ENCODE data around the gene MYLK4. TPM values are rescaled to one million over a fixed set of nuclear protein-coding genes. Genes with fewer than 3 reads are reported as not detected.

The MYLK4 gene
- total RNA-seq, 2 experiments from 2014 or later = 0.13 to 0.26 TPM

DNA sequence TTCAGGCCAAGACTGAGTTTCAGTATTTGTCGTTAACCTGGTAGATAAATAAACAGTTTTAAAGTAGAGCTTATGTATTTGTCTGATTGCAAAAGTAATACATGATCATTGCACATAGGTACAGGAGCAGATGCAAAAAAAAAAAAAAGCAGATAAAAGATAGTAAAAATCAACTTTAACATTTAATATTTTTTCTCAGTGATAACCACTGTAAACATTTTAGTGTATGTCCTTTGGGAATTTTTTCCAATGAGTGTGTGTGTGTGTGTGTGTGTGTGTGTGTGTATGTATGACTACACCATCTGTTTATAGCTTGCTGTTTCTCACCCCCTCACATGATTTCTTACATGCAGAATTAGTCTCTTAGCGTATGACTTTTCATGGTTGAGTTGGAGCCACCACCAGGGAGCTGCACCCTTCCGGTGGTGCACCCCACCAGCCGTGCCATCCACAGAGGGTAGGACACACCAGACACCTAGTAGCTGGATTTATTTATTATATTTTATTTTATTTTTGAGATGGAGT is 40.8 kb upstream of the MYLK4 start:
- POLR2A ChIA-PET = interaction anchor here (0.8 to 1.5 kb wide), 4 partner anchors 26 to 198 kb away, joined by 4 to 10 read pairs (median 4); partner anchors contain the start of genes SERPINB1 and WRNIP1
- peaks cover 32% of the 10 kb centered on the region for H3K4me1 Mint-ChIP-seq (ENCODE audit: low read depth)
- H3K4me3 Mint-ChIP-seq = no peak overlapping the region
- ATAC-seq (no peak), DNase-seq (no peak)
- H3K27ac Mint-ChIP-seq = peak overlapping the region; percentile 47
- no peaks in the 10 kb centered on the region for H3K9me3 Mint-ChIP-seq (ENCODE audit: insufficient read depth)
- no peaks in the 10 kb centered on the region for H3K27me3 Mint-ChIP-seq (ENCODE audit: low read depth)
- CTCF ChIA-PET = interaction anchor here (0.6 to 2.8 kb wide), 56 partner anchors 9 to 272 kb away, joined by 3 to 79 read pairs (median 6); partner anchors contain the start of genes NQO2, SERPINB1 and SERPINB6
- H3K36me3 Mint-ChIP-seq (ENCODE audit: low read depth) = peaks cover 11% of the 10 kb centered on the region

DNA sequence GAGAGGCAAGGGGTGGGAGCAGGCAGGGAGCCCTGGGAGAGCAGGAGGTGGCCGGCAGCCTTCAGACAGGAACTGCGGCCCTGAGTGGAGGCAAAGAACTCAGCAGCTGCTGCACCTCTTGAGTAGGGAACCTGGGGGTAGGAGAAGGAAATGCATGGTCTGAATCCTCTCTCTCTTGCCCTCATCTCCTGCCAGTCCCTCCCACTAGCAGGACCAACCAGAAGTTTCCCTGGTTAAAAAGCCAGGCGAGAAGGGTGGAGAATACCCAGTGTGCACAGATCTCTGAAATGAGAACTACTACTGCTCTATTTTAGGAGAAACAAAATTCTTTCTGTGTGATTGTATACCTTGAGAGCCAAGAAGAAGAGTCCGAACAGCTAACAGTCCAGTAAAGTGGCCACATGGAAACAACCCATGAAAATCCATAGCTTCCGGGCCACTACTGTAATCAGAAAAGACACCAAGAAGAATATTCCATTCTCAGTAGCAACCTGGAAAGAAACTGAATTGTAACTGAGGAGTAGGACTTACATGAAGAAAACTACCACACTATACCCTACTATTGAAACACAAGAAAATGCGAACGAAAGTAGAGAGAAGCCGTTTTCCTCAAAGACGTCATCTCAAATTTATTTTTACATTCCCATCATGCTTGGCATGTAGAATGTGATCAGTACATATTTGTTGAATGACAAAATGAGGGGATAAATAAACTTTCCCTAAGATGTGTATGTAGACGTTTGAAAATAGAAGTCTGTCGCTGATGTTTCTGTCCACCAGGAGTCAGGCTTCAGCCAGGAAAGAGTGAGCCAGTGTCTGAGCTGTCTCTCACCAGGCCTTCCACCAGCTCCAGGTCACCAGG is 40.1 kb upstream of the MYLK4 start:
- peak; percentile 76 for ATAC-seq
- Mint-ChIP-seq H3K4me3 (no peak overlapping the region), H3K27me3 (ENCODE audit: low read depth) (no peaks in the 10 kb centered on the region), H3K9me3 (ENCODE audit: insufficient read depth) (no peaks in the 10 kb centered on the region), H3K4me1 (ENCODE audit: low read depth) (peaks cover 31% of the 10 kb centered on the region), H3K36me3 (ENCODE audit: low read depth) (peaks cover 18% of the 10 kb centered on the region), H3K27ac (peak overlapping the region; percentile 47)
- ChIA-PET POLR2A (interaction anchor here (0.8 to 1.5 kb wide), 4 partner anchors 26 to 199 kb away, joined by 4 to 10 read pairs (median 4); partner anchors contain the start of genes SERPINB1 and WRNIP1), CTCF (interaction anchor here (0.6 to 2.8 kb wide), 57 partner anchors 8 to 273 kb away, joined by 3 to 79 read pairs (median 6); partner anchors contain the start of genes NQO2, SERPINB1 and SERPINB6)
- peak; percentile 74 for DNase-seq

DNA sequence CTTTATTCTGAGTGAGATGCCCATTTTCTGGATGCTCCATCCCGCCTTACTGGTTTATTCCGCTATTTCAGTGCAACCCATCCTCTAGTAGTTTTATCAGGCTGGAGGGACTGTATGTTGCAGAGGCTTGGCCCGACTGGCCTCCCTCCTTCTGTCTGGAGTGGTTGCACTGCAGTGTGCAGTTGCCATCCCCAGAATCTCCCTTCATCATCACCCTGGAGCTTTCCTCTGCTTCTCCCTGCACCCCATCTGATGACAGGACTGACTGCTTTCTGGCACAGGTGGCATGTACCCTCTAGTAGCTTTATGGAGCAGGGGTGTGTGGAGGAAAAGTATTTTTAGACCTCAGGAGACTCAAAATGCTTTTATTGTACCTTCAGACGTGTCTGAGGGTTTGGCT is 35.5 kb upstream of the MYLK4 start:
- Mint-ChIP-seq H3K9me3 (ENCODE audit: insufficient read depth) (no peaks in the 10 kb centered on the region), H3K27me3 (ENCODE audit: low read depth) (no peaks in the 10 kb centered on the region), H3K4me1 (ENCODE audit: low read depth) (peaks cover 6% of the 10 kb centered on the region), H3K27ac (no peak overlapping the region), H3K36me3 (ENCODE audit: low read depth) (peaks cover 37% of the 10 kb centered on the region), H3K4me3 (no peak overlapping the region)
- POLR2A ChIA-PET = no interaction called here
- CTCF ChIA-PET = no interaction called here
- DNase-seq = no peak
- ATAC-seq = no peak

DNA sequence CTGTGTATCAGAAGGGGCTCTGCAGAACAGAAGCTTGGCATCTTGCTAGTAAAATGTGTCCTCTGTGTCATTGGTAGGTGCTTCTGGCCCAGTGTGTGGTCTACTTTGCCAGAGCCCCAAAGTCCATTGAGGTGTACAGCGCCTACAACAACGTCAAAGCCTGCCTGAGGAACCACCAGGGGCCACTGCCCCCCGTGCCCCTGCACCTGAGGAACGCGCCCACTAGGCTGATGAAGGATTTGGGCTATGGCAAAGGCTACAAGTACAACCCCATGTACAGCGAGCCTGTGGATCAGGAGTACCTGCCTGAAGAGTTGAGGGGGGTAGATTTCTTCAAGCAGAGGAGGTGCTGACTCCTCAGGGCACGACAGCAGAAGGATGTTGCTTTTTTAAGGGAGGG is 34.2 kb upstream of the MYLK4 start:
- H3K36me3 Mint-ChIP-seq (ENCODE audit: low read depth) = peaks cover 39% of the 10 kb centered on the region
- ChIA-PET POLR2A (no interaction called here), CTCF (interaction anchor here (1.4 to 1.8 kb wide), 2 partner anchors 16 to 18 kb away, joined by 5 to 6 read pairs; no protein-coding TSS in a partner anchor)
- no peak overlapping the region for H3K27ac Mint-ChIP-seq
- no peak overlapping the region for H3K4me3 Mint-ChIP-seq
- no peak for ATAC-seq
- no peaks in the 10 kb centered on the region for H3K9me3 Mint-ChIP-seq (ENCODE audit: insufficient read depth)
- H3K27me3 Mint-ChIP-seq (ENCODE audit: low read depth) = no peaks in the 10 kb centered on the region
- DNase-seq = no peak
- peaks cover 4% of the 10 kb centered on the region for H3K4me1 Mint-ChIP-seq (ENCODE audit: low read depth)

DNA sequence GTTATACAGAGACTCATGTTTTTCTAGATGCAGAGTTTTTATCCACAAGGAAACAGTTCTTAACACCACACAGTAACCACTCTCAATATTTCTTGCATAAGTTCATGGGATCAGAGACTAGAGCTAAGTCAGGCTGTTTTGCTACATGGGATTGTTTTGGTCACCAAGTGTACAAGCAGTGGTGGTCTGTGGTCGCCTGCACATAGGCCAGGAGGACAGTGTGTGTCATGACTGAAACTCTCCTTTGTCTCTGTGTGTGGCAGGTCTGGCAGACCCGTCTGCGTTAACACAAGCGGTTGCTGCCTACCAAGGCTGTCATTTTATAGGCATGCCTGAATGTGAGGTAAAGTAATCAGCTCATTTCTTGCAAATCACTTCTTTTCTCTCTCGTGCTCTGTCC is 33.3 kb upstream of the MYLK4 start:
- Mint-ChIP-seq H3K27ac (no peak overlapping the region), H3K36me3 (ENCODE audit: low read depth) (peaks cover 40% of the 10 kb centered on the region), H3K9me3 (ENCODE audit: insufficient read depth) (no peaks in the 10 kb centered on the region), H3K4me3 (no peak overlapping the region), H3K4me1 (ENCODE audit: low read depth) (peaks cover 4% of the 10 kb centered on the region), H3K27me3 (ENCODE audit: low read depth) (no peaks in the 10 kb centered on the region)
- ChIA-PET POLR2A (no interaction called here), CTCF (interaction anchor here (1.0 to 2.4 kb wide), 10 partner anchors 7 to 168 kb away, joined by 3 to 7 read pairs (median 4); partner anchors contain the start of gene WRNIP1)
- DNase-seq (no peak), ATAC-seq (no peak)

DNA sequence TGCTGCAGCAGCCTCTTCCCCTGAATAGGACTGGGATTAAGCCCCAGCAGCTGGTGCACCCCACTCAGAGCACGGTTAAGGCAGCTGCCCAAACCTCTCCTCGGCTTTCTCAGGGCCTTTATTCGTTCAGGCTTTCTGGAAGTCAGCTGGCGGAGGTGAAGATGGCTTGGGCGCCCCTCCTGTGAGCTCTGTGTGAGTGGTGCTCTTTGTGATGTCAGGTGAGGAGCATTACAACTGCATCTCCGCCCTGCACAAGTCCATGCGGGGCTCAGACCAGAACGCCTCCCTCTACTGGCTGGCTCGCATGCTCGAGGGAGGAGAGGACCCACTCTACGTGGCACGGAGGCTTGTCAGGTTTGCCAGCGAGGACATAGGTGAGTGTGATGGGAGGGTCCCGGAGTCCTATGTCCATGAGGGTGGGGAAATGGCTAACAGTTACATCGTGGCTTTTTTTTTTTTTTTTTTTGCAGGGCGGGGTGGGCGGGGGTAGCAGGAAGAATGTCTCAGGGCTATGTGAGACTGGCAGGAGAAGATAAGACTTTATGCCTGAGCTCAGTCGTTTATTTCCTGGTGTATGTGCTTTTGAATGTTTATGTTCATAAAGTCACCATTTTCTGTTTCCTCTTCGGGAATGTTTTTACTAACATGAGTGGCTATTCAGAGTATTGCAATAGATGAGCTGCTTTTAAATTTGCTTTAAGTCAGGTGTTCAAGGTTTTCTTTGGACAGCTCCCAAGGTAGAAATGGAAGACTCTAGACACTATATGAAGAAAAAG is 32.7 kb upstream of the MYLK4 start:
- Mint-ChIP-seq H3K4me1 (ENCODE audit: low read depth) (peaks cover 4% of the 10 kb centered on the region), H3K9me3 (ENCODE audit: insufficient read depth) (no peaks in the 10 kb centered on the region), H3K4me3 (no peak overlapping the region), H3K27ac (no peak overlapping the region), H3K36me3 (ENCODE audit: low read depth) (peaks cover 45% of the 10 kb centered on the region), H3K27me3 (ENCODE audit: low read depth) (no peaks in the 10 kb centered on the region)
- ATAC-seq = no peak
- ChIA-PET POLR2A (interaction anchor here (1.0 kb wide), 1 partner anchor 17 kb away, joined by 5 read pairs; no protein-coding TSS in a partner anchor), CTCF (interaction anchor here (0.6 to 2.4 kb wide), 11 partner anchors 8 to 169 kb away, joined by 3 to 7 read pairs (median 4); partner anchors contain the start of gene WRNIP1)
- no peak for DNase-seq

DNA sequence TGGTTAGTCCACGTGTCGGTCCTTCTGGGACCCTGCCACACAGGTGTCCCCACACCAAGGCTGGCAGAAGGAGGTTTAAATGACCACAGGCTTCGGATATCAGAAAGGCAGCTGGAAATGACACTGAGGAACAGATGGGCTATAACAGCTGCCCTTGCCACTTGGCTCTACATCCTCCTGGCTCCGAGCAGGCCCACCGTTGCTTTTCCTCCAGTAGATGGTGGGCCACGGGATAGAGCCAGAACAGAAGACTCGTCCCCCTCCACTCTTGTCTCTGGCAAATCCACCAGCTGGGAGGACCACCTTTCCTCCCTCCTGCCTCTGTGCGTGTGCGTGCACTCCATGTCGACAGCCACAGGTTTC is 32.1 kb upstream of the MYLK4 start:
- H3K27me3 Mint-ChIP-seq (ENCODE audit: low read depth) = no peaks in the 10 kb centered on the region
- DNase-seq (no peak), ATAC-seq (no peak)
- no peak overlapping the region for H3K27ac Mint-ChIP-seq
- H3K4me1 Mint-ChIP-seq (ENCODE audit: low read depth) = peaks cover 4% of the 10 kb centered on the region
- H3K4me3 Mint-ChIP-seq = no peak overlapping the region
- ChIA-PET POLR2A (interaction anchor here (0.8 to 1.0 kb wide), 2 partner anchors 16 to 80 kb away, joined by 3 to 5 read pairs; no protein-coding TSS in a partner anchor), CTCF (interaction anchor here (0.6 to 2.4 kb wide), 7 partner anchors 9 to 170 kb away, joined by 3 to 7 read pairs (median 4); no protein-coding TSS in a partner anchor)
- no peaks in the 10 kb centered on the region for H3K9me3 Mint-ChIP-seq (ENCODE audit: insufficient read depth)
- H3K36me3 Mint-ChIP-seq (ENCODE audit: low read depth) = peaks cover 44% of the 10 kb centered on the region

DNA sequence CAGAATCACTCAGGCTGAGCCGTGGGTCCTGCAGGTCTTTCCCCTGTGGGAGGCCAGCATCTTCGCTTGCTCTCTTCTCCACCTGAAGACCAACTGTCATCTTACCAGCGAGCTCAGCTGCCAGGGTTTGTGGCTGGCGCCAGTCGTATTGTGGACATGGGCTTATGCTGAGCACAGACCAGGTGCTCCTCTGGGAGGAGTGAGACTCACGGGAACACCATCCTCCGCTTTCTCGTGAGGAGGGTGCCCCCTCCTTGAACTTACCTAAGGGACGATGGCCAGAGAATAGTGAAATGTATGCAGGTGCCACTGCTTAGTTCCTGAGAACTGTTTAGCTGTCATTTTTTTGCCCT is 31.6 kb upstream of the MYLK4 start:
- Mint-ChIP-seq H3K27me3 (ENCODE audit: low read depth) (no peaks in the 10 kb centered on the region), H3K4me1 (ENCODE audit: low read depth) (peaks cover 4% of the 10 kb centered on the region), H3K4me3 (no peak overlapping the region), H3K27ac (no peak overlapping the region), H3K36me3 (ENCODE audit: low read depth) (peaks cover 42% of the 10 kb centered on the region), H3K9me3 (ENCODE audit: insufficient read depth) (no peaks in the 10 kb centered on the region)
- ATAC-seq (no peak), DNase-seq (no peak)
- ChIA-PET CTCF (interaction anchor here (1.8 to 2.4 kb wide), 3 partner anchors 9 to 170 kb away, joined by 4 to 7 read pairs (median 7); no protein-coding TSS in a partner anchor), POLR2A (interaction anchor here (0.8 to 1.0 kb wide), 2 partner anchors 16 to 80 kb away, joined by 3 to 5 read pairs; no protein-coding TSS in a partner anchor)

DNA sequence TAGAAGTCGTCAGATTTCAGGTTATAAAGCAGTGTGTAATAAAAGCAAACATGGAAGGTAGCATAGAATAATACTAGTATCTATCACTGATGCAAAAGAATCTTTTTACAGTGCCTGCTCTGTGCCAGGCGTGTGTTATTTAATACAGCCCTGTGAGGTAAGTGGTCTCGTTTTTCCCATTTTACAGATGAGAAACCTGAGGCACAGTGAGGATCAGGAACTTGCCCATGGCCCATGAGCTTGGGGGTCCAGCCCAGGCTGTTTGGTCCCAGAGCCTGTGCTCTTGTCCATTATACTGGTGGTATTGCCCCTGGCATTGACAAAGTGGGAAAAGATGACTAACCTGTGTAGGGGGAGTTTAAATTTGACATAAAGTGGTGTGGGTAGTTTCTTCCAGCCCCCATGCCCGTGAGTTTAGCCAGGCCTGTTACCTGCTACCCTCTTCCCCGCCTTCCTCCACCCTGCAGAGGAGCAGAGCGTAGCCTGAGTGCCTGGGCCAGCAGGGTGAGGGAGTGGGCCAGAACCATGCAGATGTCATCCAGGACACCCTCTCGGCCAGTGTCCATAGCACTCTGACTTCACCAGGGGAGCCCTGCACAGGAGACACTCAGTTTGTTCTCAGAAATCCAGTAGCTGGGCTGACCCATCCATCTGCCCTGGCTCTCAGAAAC is 31.1 kb upstream of the MYLK4 start:
- CTCF ChIA-PET = interaction anchor here (0.9 to 2.4 kb wide), 3 partner anchors 10 to 32 kb away, joined by 4 to 7 read pairs (median 4); no protein-coding TSS in a partner anchor
- no peaks in the 10 kb centered on the region for H3K27me3 Mint-ChIP-seq (ENCODE audit: low read depth)
- H3K27ac Mint-ChIP-seq = no peak overlapping the region
- H3K9me3 Mint-ChIP-seq (ENCODE audit: insufficient read depth) = no peaks in the 10 kb centered on the region
- DNase-seq (no peak), ATAC-seq (no peak)
- H3K4me3 Mint-ChIP-seq = no peak overlapping the region
- H3K4me1 Mint-ChIP-seq (ENCODE audit: low read depth) = peaks cover 4% of the 10 kb centered on the region
- H3K36me3 Mint-ChIP-seq (ENCODE audit: low read depth) = peaks cover 39% of the 10 kb centered on the region
- POLR2A ChIA-PET = interaction anchor here (0.8 kb wide), 1 partner anchor 81 kb away, joined by 3 read pairs; no protein-coding TSS in a partner anchor

DNA sequence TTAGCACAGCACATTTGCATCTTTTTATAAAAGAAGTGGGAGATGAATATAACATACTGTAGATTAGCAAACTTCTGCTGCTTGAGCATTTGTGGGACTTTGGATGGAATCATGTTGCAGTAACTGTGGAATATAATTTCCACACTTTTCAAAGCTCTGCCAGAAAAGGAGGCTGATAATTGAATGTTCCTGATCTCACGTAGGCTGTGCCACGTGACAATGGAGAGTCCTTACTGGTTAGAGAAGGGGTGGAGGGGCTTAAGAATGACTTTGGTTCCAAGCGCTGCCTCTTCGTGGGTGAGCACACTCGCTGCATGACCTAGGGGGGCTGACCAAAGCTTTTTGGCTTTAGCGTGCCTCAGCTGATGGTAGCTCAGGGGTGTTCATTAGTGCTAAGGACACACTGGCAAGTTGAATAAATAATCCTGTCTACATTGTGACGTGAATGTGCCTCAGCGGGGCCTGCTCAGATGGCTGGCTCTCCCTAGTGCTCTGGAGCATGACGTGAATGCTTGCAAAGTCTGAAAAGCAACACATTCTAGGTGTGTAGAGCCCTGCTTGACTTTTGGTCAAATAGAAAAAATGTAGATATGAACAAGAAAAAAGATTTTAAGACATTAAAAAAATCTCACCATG is 29.5 kb upstream of the MYLK4 start:
- ATAC-seq (no peak), DNase-seq (no peak)
- Mint-ChIP-seq H3K27me3 (ENCODE audit: low read depth) (no peaks in the 10 kb centered on the region), H3K9me3 (ENCODE audit: insufficient read depth) (no peaks in the 10 kb centered on the region), H3K4me1 (ENCODE audit: low read depth) (peaks cover 5% of the 10 kb centered on the region), H3K4me3 (no peak overlapping the region), H3K27ac (no peak overlapping the region), H3K36me3 (ENCODE audit: low read depth) (peaks cover 35% of the 10 kb centered on the region)
- ChIA-PET CTCF (interaction anchor here (0.8 to 1.8 kb wide), 4 partner anchors 11 to 172 kb away, joined by 3 to 5 read pairs (median 4); no protein-coding TSS in a partner anchor), POLR2A (interaction anchor here (2.5 kb wide), 1 partner anchor 13 kb away, joined by 7 read pairs; no protein-coding TSS in a partner anchor)
